ENCODE data around the gene AGPAT2. TPM values are rescaled to one million over a fixed set of nuclear protein-coding genes. Genes with fewer than 3 reads are reported as not detected.
A peak's percentile ranks its signal among the peaks of the same experiment; 100 is the strongest.

The AGPAT2 gene
- total RNA-seq, 2 donors from 2014 or later: 197 to 372 TPM

DNA sequence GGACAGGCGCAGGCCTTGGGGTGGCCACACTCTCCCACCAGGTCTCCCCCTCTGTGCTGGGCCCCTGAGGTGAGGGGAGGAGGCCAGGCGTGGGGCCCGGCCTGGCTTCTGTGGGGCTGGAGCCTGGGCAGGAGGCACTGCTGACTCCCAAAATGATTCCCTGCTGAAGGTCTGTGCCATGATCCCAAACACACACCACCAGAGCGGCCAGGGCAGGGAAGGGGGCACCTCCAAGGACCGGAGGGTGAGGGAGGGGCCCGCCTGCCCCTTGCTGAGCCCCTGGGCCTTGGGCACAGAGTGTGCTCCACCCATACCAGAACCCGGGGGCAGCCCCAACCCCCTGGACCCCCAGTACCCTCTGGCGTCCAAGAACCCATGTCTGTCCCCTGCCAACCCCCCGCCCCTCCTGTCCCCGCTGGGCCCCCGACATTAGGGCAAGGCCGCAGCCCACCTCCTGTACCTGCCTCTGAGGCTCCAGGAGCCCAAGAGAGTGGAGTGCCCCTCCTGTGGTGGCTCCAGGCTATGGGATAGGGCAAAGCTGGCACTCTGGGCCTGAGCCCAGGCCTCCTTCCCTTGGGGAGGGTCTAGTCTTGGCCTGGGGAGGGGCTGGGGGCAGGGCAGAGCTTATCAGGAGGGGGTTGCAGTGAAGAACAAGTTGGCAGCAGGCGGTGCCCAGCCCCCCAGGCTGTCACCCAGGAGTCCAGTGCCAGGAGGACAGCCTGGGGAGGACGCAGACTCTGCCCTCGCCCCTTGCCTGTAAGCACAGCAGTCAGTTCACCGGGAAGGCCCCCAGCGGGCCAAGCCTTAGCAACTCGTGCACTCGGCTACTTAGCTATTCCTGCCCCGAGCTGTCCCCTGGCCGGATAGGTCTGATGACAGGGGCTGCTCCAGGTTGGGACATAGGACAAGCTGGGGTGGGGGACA lies 27.1 kb downstream of the AGPAT2 start:
- Histone ChIP-seq H3K27ac (no peak overlapping the region), H3K36me3 (no peaks in the 10 kb centered on the region), H3K4me3 (no peak overlapping the region), H3K9me3 (no peaks in the 10 kb centered on the region), H3K27me3 (peaks cover 58% of the 10 kb centered on the region), H3K9ac (ENCODE audit: low read depth in 2 of 2, low read length in 2 of 2) (no peak overlapping the region), H3K4me1 (peaks cover 2% of the 10 kb centered on the region)
- DNase-seq: no peak
- intact Hi-C loops (cut with DNase I): no loop called here
- TF ChIP-seq, protein P1, sequence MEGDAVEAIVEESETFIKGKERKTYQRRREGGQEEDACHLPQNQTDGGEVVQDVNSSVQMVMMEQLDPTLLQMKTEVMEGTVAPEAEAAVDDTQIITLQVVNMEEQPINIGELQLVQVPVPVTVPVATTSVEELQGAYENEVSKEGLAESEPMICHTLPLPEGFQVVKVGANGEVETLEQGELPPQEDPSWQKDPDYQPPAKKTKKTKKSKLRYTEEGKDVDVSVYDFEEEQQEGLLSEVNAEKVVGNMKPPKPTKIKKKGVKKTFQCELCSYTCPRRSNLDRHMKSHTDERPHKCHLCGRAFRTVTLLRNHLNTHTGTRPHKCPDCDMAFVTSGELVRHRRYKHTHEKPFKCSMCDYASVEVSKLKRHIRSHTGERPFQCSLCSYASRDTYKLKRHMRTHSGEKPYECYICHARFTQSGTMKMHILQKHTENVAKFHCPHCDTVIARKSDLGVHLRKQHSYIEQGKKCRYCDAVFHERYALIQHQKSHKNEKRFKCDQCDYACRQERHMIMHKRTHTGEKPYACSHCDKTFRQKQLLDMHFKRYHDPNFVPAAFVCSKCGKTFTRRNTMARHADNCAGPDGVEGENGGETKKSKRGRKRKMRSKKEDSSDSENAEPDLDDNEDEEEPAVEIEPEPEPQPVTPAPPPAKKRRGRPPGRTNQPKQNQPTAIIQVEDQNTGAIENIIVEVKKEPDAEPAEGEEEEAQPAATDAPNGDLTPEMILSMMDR (IDR thresholded peaks at IDR 0.05): no peak

DNA sequence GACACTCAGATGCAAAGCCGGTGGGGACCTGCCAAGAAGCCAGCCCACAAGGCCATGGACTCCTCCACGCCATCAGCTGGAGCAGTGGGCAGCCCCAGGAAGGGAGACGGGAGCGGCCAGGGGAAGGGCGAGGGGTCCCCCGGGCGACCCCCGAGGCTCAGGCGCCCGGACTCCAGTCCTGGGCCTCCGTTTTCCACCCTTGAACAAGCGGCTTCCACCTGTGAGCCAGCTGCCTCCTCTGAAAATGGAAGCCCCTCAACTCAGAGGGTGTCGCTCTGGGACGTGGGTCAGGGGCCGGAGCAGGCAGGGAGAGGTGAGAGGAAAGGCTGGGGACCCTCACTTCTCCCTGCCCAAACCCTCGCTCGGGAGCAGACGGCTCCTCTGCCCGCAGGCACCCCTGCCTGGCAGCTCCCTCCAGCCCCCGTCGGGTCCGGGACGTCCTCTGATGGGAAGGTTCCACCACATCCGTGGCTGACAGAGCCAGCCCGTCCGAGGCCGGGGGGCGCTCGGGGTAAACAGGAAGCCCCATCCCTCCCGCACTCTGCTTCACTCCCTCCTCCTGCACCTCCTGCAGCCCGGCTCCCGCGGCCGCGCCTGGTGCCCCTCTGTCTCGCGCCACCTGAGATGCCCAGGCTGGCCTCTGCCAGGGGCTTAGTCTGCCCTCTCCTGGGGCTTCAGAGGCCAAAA lies 28.3 kb downstream of the AGPAT2 start:
- Histone ChIP-seq H3K9ac (ENCODE audit: low read depth in 2 of 2, low read length in 2 of 2) (peak overlapping the region in 1 of 2 donors; percentile 12), H3K9me3 (no peaks in the 10 kb centered on the region), H3K27me3 (peaks cover 47% of the 10 kb centered on the region), H3K36me3 (no peaks in the 10 kb centered on the region), H3K4me3 (no peak overlapping the region), H3K27ac (no peak overlapping the region), H3K4me1 (no peaks in the 10 kb centered on the region)
- intact Hi-C loops (cut with DNase I): no loop called here
- DNase-seq: no peak
- TF ChIP-seq, protein P1 (IDR thresholded peaks at IDR 0.05): no peak

DNA sequence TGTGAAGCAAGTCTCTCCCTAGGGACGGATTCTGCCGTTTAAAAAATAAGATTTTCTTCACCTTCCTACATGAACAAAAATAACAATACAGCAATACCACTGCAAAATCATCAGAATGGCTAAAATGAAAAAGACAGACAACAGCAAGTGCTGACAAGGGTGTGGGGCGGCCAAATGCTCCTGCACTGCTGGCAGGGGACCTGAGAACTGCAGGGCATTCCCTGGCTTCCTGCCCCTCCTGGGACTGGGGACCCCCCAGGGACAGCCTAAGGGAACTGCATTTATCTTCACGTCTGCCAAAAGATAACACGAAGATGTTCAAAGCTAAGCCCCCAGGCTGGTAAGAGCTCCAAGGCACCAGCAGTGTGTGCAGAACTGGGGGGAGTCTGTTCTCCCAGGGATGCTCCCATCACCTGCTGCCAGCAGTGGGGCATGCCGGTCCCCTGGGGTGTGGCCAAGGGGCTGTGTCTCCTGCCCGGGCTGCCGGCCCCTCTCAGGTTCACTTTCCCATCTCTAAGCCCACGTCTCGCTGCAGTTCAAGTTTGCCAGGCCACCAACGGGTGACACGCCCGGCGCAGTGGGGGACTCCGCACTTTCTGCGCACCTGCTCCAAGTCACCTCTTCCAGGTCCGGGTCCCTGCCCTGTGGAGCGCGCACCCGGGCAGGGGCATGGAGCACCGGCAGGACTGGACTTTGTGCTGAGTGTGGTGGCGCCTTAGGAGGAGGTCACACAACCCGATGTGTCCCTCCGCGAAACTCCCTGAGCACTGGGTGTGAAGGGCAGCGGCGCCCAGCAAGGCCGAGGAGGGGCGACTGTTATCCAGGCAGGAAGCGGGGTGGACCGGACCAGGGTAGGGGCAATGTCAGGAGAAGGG lies 29.0 kb downstream of the AGPAT2 start:
- intact Hi-C loops (cut with DNase I): no loop called here
- H3K27me3 ChIP-seq: peaks cover 41% of the 10 kb centered on the region
- H3K9ac ChIP-seq (ENCODE audit: low read depth in 2 of 2, low read length in 2 of 2): peak overlapping the region in 1 of 2 donors; percentile 12
- H3K4me3 ChIP-seq: no peak overlapping the region
- H3K27ac ChIP-seq: no peak overlapping the region
- no peaks in the 10 kb centered on the region for H3K36me3 ChIP-seq
- TF ChIP-seq, protein P1 (IDR thresholded peaks at IDR 0.05): no peak
- DNase-seq: no peak
- no peaks in the 10 kb centered on the region for H3K9me3 ChIP-seq
- no peaks in the 10 kb centered on the region for H3K4me1 ChIP-seq

DNA sequence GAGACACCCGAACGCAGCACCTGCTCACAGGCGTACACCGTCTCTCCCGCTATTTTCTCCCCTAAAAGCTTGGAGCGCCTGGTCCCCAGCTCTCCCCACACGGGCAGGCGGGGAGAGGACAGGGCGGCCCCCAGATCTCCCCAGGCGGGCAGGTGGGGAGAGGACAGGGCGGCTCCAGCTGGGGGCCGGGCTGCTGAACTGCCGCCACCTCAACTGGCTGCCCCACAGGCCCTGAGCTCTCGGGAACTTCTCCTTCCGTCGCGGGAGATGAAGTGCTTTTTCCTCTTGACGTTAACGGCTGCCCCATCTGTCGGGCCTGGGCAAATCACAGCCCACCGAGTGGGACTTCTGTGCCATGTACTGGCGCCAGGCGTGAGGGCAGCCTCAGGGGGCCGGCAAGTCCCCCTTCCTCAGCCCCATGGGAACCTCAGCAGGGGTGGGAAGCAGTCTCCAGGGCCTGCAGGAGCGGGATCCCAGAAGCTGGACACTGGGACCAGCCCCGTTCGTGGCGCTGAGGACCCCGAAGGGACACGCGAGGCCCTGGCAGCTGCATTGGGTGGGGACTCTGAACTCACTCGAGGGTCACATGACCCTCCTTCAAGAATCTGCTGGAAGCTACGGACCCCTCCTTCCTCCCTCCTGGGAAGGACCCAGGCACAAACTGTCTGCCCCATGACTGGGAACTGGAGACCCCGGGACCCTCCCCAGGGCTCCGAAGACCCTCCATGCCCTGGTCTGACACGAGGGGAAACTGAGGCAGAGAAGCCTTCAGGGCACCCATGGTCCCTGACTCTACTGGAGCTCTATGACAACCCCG lies 30.3 kb downstream of the AGPAT2 start:
- Histone ChIP-seq H3K9me3 (no peaks in the 10 kb centered on the region), H3K27me3 (peaks cover 37% of the 10 kb centered on the region), H3K36me3 (no peaks in the 10 kb centered on the region), H3K4me3 (no peak overlapping the region), H3K9ac (ENCODE audit: low read depth in 2 of 2, low read length in 2 of 2) (no peak overlapping the region), H3K4me1 (no peaks in the 10 kb centered on the region), H3K27ac (no peak overlapping the region)
- intact Hi-C loops (cut with DNase I): no loop called here
- TF ChIP-seq, protein P1 (IDR thresholded peaks at IDR 0.05): no peak
- no peak for DNase-seq

All from colonic mucosa (tissue), 4 donors.